ENCODE results near the gene ANKRD52. TPM values are rescaled to one million over a fixed set of nuclear protein-coding genes. Genes with fewer than 3 reads are reported as not detected.
A peak's percentile ranks its signal among the peaks of the same experiment; 100 is the strongest.

Gene ANKRD52
- total and polyA plus RNA-seq, 4 donors = 4.4 to 37.9 (median 19.9) TPM

- H3K4me1 ChIP-seq (ENCODE audit: control insufficient read depth in 1 of 2, insufficient read depth in 2 of 2, low read length in 2 of 2) = no peaks in the 10 kb centered on the region
- 65 to 78% methylated on average over 11 of the region's 11 CpGs for WGBS, 2 donors
- no peaks in the 10 kb centered on the region for H3K27me3 ChIP-seq (ENCODE audit: control insufficient read depth in 1 of 2, insufficient read depth in 2 of 2, low read length in 1 of 2)
- H3K36me3 ChIP-seq (ENCODE audit: control insufficient read depth in 1 of 2, insufficient read depth in 2 of 2, low read length in 1 of 2) = peaks cover 0 to 5% of the 10 kb centered on the region in 2 donors
- no peak overlapping the region for H3K4me3 ChIP-seq (ENCODE audit: low read length in 2 of 2)
- ATAC-seq (ENCODE audit: low FRiP score) = no peak
- no peak for DNase-seq
- no peak overlapping the region for H3K27ac ChIP-seq (ENCODE audit: low read depth in 1 of 2, low read length in 2 of 2)
- intact Hi-C loops (cut with DNase I) = no loop called here
- no peaks in the 10 kb centered on the region for H3K9me3 ChIP-seq (ENCODE audit: control insufficient read depth, low read length)
Measured at GRCh38 chr12:56237552-56237951, 20.6 kb downstream of the ANKRD52 start.

GRCh38 chr12:56236985-56237384, 21.2 kb downstream of the ANKRD52 start:
- Histone ChIP-seq H3K9me3 (ENCODE audit: control insufficient read depth, low read length) (no peaks in the 10 kb centered on the region), H3K36me3 (ENCODE audit: control insufficient read depth in 1 of 2, insufficient read depth in 2 of 2, low read length in 1 of 2) (peaks cover 0 to 4% of the 10 kb centered on the region in 2 donors), H3K4me1 (ENCODE audit: control insufficient read depth in 1 of 2, insufficient read depth in 2 of 2, low read length in 2 of 2) (no peaks in the 10 kb centered on the region), H3K27me3 (ENCODE audit: control insufficient read depth in 1 of 2, insufficient read depth in 2 of 2, low read length in 1 of 2) (no peaks in the 10 kb centered on the region), H3K4me3 (ENCODE audit: low read length in 2 of 2) (no peak overlapping the region), H3K27ac (ENCODE audit: low read depth in 1 of 2, low read length in 2 of 2) (no peak overlapping the region)
- intact Hi-C loops (cut with DNase I) = no loop called here
- ATAC-seq (ENCODE audit: low FRiP score) (peak; percentile 10), DNase-seq (no peak)
- 50 to 58% methylated on average over 5 of the region's 5 CpGs for WGBS, 2 donors

DNA sequence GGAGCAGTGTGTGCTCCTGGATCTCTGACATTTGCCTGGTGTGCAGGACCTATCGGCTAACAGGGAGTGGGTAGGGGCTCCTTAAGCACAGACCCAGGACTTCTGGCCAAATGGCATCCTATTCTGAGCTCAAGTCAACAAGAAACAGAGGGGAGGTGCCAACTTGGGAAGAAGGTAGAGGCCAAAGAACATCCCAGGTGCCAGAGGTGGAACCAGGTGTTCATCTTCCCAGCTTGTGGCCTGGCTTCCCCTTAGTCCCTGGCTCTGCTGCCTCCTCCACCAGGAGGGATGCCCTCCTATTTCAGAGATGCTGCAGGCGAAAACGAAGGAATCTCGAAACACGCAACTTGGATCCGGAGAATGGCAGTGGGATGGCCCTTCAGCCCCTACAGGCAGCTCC, 22.1 kb downstream of the ANKRD52 start:
- WGBS, 2 donors = 89 to 93% methylated on average over 6 of the region's 6 CpGs
- intact Hi-C loops (cut with DNase I) = no loop called here
- H3K27me3 ChIP-seq (ENCODE audit: control insufficient read depth in 1 of 2, insufficient read depth in 2 of 2, low read length in 1 of 2) = no peaks in the 10 kb centered on the region
- H3K4me1 ChIP-seq (ENCODE audit: control insufficient read depth in 1 of 2, insufficient read depth in 2 of 2, low read length in 2 of 2) = no peaks in the 10 kb centered on the region
- ATAC-seq (ENCODE audit: low FRiP score) (no peak), DNase-seq (no peak)
- H3K27ac ChIP-seq (ENCODE audit: low read depth in 1 of 2, low read length in 2 of 2) = no peak overlapping the region
- H3K4me3 ChIP-seq (ENCODE audit: low read length in 2 of 2) = no peak overlapping the region
- H3K9me3 ChIP-seq (ENCODE audit: control insufficient read depth, low read length) = no peaks in the 10 kb centered on the region
- peaks cover 0 to 2% of the 10 kb centered on the region in 2 donors for H3K36me3 ChIP-seq (ENCODE audit: control insufficient read depth in 1 of 2, insufficient read depth in 2 of 2, low read length in 1 of 2)

- no peak overlapping the region for H3K27ac ChIP-seq (ENCODE audit: low read depth in 1 of 2, low read length in 2 of 2)
- DNase-seq (no peak), ATAC-seq (ENCODE audit: low FRiP score) (no peak)
- intact Hi-C loops (cut with DNase I) = no loop called here
- H3K36me3 ChIP-seq (ENCODE audit: control insufficient read depth in 1 of 2, insufficient read depth in 2 of 2, low read length in 1 of 2) = peaks cover 0 to 1% of the 10 kb centered on the region in 2 donors
- no peaks in the 10 kb centered on the region for H3K4me1 ChIP-seq (ENCODE audit: control insufficient read depth in 1 of 2, insufficient read depth in 2 of 2, low read length in 2 of 2)
- no peak overlapping the region for H3K4me3 ChIP-seq (ENCODE audit: low read length in 2 of 2)
- WGBS, 2 donors = 73 to 74% methylated on average over 16 of the region's 16 CpGs
- H3K9me3 ChIP-seq (ENCODE audit: control insufficient read depth, low read length) = no peaks in the 10 kb centered on the region
- H3K27me3 ChIP-seq (ENCODE audit: control insufficient read depth in 1 of 2, insufficient read depth in 2 of 2, low read length in 1 of 2) = no peaks in the 10 kb centered on the region
Measured at GRCh38 chr12:56234746-56235436, 23.3 kb downstream of the ANKRD52 start.

DNA sequence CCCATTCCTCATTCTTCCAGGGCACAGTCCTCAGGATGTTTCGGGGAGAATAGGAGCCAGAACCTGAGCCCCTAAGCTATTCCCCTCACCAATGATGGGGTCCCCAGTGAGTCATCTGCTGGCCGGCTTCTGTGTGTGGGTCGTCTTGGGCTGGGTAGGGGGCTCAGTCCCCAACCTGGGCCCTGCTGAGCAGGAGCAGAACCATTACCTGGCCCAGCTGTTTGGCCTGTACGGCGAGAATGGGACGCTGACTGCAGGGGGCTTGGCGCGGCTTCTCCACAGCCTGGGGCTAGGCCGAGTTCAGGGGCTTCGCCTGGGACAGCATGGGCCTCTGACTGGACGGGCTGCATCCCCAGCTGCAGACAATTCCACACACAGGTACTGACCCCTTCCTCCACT, 27.0 kb downstream of the ANKRD52 start:
- ATAC-seq (ENCODE audit: low FRiP score) = no peak
- intact Hi-C loops (cut with DNase I) = no loop called here
- WGBS, 2 donors = 81 to 85% methylated on average over 11 of the region's 11 CpGs
- H3K36me3 ChIP-seq (ENCODE audit: control insufficient read depth in 1 of 2, insufficient read depth in 2 of 2, low read length in 1 of 2) = no peaks in the 10 kb centered on the region
- H3K27me3 ChIP-seq (ENCODE audit: control insufficient read depth in 1 of 2, insufficient read depth in 2 of 2, low read length in 1 of 2) = no peaks in the 10 kb centered on the region
- H3K9me3 ChIP-seq (ENCODE audit: control insufficient read depth, low read length) = no peaks in the 10 kb centered on the region
- H3K4me1 ChIP-seq (ENCODE audit: control insufficient read depth in 1 of 2, insufficient read depth in 2 of 2, low read length in 2 of 2) = no peaks in the 10 kb centered on the region
- H3K4me3 ChIP-seq (ENCODE audit: low read length in 2 of 2) = no peak overlapping the region
- no peak for DNase-seq
- no peak overlapping the region for H3K27ac ChIP-seq (ENCODE audit: low read depth in 1 of 2, low read length in 2 of 2)

GRCh38 chr12:56230432-56231183, 27.6 kb downstream of the ANKRD52 start:
- 61 to 62% methylated on average over 8 of the region's 8 CpGs for WGBS, 2 donors
- H3K9me3 ChIP-seq (ENCODE audit: control insufficient read depth, low read length) = no peaks in the 10 kb centered on the region
- no peaks in the 10 kb centered on the region for H3K27me3 ChIP-seq (ENCODE audit: control insufficient read depth in 1 of 2, insufficient read depth in 2 of 2, low read length in 1 of 2)
- H3K4me1 ChIP-seq (ENCODE audit: control insufficient read depth in 1 of 2, insufficient read depth in 2 of 2, low read length in 2 of 2) = no peaks in the 10 kb centered on the region
- H3K27ac ChIP-seq (ENCODE audit: low read depth in 1 of 2, low read length in 2 of 2) = no peak overlapping the region
- no peaks in the 10 kb centered on the region for H3K36me3 ChIP-seq (ENCODE audit: control insufficient read depth in 1 of 2, insufficient read depth in 2 of 2, low read length in 1 of 2)
- intact Hi-C loops (cut with DNase I) = no loop called here
- ATAC-seq (ENCODE audit: low FRiP score) = no peak
- H3K4me3 ChIP-seq (ENCODE audit: low read length in 2 of 2) = no peak overlapping the region
- no peak for DNase-seq

- H3K27me3 ChIP-seq (ENCODE audit: control insufficient read depth in 1 of 2, insufficient read depth in 2 of 2, low read length in 1 of 2) = no peaks in the 10 kb centered on the region
- no peak for ATAC-seq (ENCODE audit: low FRiP score)
- no peak within 1 kb of the TSS for H3K4me3 ChIP-seq (ENCODE audit: low read length in 2 of 2)
- intact Hi-C loops (cut with DNase I) = loop anchor here in 1 of 2 donors (5.0 kb wide), 1 partner anchor 38 kb away; no protein-coding TSS in a partner anchor
- no peaks in the 10 kb centered on the region for H3K4me1 ChIP-seq (ENCODE audit: control insufficient read depth in 1 of 2, insufficient read depth in 2 of 2, low read length in 2 of 2)
- 72 to 82% methylated on average over 3 to 4 of the region's 4 CpGs for WGBS, 2 donors
- no peaks in the 10 kb centered on the region for H3K36me3 ChIP-seq (ENCODE audit: control insufficient read depth in 1 of 2, insufficient read depth in 2 of 2, low read length in 1 of 2)
- H3K9me3 ChIP-seq (ENCODE audit: control insufficient read depth, low read length) = no peaks in the 10 kb centered on the region
- no peak within 1 kb of the TSS for H3K27ac ChIP-seq (ENCODE audit: low read depth in 1 of 2, low read length in 2 of 2)
- no peak for DNase-seq
Measured at GRCh38 chr12:56229916-56230431, 28.2 kb downstream of the ANKRD52 start, which contains the start of gene SLC39A5. Gene SLC39A5 (plus strand): TSS chr12:56230051. CDS start chr12:56231275, 1,224 bp downstream.

DNA sequence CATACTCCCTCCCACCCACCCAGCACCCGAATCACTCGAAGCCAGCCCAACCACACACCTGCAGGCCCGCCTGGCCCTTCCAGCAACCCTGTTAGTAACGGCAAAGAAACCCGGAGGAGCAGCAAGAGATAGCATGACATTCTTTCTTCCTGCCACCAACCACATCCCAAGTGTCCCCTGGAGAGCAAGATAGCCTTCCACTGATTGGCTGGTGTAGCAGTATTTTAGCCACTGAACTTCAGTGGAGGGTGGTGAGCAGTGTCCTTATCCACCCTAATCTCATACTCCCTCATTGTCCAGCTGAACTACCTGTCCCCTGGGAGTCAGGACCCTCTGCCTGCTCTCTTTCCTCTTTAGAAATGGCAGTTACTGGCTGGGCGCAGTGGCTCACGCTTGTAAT, 29.1 kb downstream of the ANKRD52 start:
- intact Hi-C loops (cut with DNase I) = loop anchor here in 1 of 2 donors (5.0 kb wide), 1 partner anchor 37 kb away; no protein-coding TSS in a partner anchor
- ATAC-seq (ENCODE audit: low FRiP score) = no peak
- Histone ChIP-seq H3K4me1 (ENCODE audit: control insufficient read depth in 1 of 2, insufficient read depth in 2 of 2, low read length in 2 of 2) (no peaks in the 10 kb centered on the region), H3K27ac (ENCODE audit: low read depth in 1 of 2, low read length in 2 of 2) (no peak overlapping the region), H3K27me3 (ENCODE audit: control insufficient read depth in 1 of 2, insufficient read depth in 2 of 2, low read length in 1 of 2) (no peaks in the 10 kb centered on the region), H3K9me3 (ENCODE audit: control insufficient read depth, low read length) (no peaks in the 10 kb centered on the region), H3K36me3 (ENCODE audit: control insufficient read depth in 1 of 2, insufficient read depth in 2 of 2, low read length in 1 of 2) (no peaks in the 10 kb centered on the region), H3K4me3 (ENCODE audit: low read length in 2 of 2) (no peak overlapping the region)
- no peak for DNase-seq
- 84 to 85% methylated on average over 7 of the region's 7 CpGs for WGBS, 2 donors
